Posterior cingulate gyrus (tissue), 11 donors: ENCODE measurements around the gene MYO5B.

Experiments used
- DNase-seq, 10 donors: peaks; one replicate each; pipeline versions ENCODE4 v3.0.0 to v3.0.0-alpha.2; 2020 to 2021; ENCODE audit warnings: mixed read lengths in 3 of 10
- intact Hi-C: fragments of 100-400 bp; cut with DNase I; formaldehyde crosslinking; loops from one replicate; pipeline ENCODE4 v1.15.1; 2023

The MYO5B gene

GRCh38 chr18:50155406-50155805 is 39.5 kb downstream of the MYO5B start:
- DNase-seq: no peak
- intact Hi-C loops: no loop called here

GRCh38 chr18:50154420-50154819 is 40.5 kb downstream of the MYO5B start:
- intact Hi-C loops: no loop called here
- no peak for DNase-seq

GRCh38 chr18:50152900-50153299 is 42.0 kb downstream of the MYO5B start:
- DNase-seq: no peak
- intact Hi-C loops: no loop called here

- no peak for DNase-seq
- intact Hi-C loops: no loop called here
These were observed 43.0 kb downstream of the MYO5B start for GRCh38 chr18:50151926-50152325.

GRCh38 chr18:50144540-50144939 is 50.4 kb downstream of the MYO5B start:
- intact Hi-C loops: no loop called here
- DNase-seq: no peak

- intact Hi-C loops: no loop called here
- no peak for DNase-seq
These were observed 51.1 kb downstream of the MYO5B start for GRCh38 chr18:50143886-50144285.

- DNase-seq: no peak
- intact Hi-C loops: no loop called here
These were observed 51.7 kb downstream of the MYO5B start for GRCh38 chr18:50143294-50143693.

- intact Hi-C loops: no loop called here
- no peak for DNase-seq
These were observed 52.4 kb downstream of the MYO5B start for GRCh38 chr18:50142441-50143120.

GRCh38 chr18:50138181-50139064 is 56.5 kb downstream of the MYO5B start:
- DNase-seq: no peak
- intact Hi-C loops: no loop called here

GRCh38 chr18:50135903-50136302 is 59.0 kb downstream of the MYO5B start:
- intact Hi-C loops: no loop called here
- no peak for DNase-seq

- no peak for DNase-seq
- intact Hi-C loops: no loop called here
These were observed 61.4 kb downstream of the MYO5B start for GRCh38 chr18:50133526-50133925.

- intact Hi-C loops: no loop called here
- DNase-seq: no peak
These were observed 63.4 kb downstream of the MYO5B start for GRCh38 chr18:50131591-50131990.

GRCh38 chr18:50128506-50129271 is 66.3 kb downstream of the MYO5B start:
- DNase-seq: no peak
- intact Hi-C loops: no loop called here

GRCh38 chr18:50127516-50128210 is 67.3 kb downstream of the MYO5B start:
- DNase-seq: no peak
- intact Hi-C loops: no loop called here

- no peak for DNase-seq
- intact Hi-C loops: no loop called here
These were observed 68.5 kb downstream of the MYO5B start for GRCh38 chr18:50126471-50126870.

- intact Hi-C loops: no loop called here
- no peak for DNase-seq
These were observed 69.5 kb downstream of the MYO5B start for GRCh38 chr18:50125456-50125855.

GRCh38 chr18:50119296-50119695 is 75.7 kb downstream of the MYO5B start:
- DNase-seq: no peak
- intact Hi-C loops: no loop called here

GRCh38 chr18:50117863-50118262 is 77.1 kb downstream of the MYO5B start:
- intact Hi-C loops: no loop called here
- no peak for DNase-seq

GRCh38 chr18:50115095-50115494 is 79.9 kb downstream of the MYO5B start:
- intact Hi-C loops: no loop called here
- DNase-seq: no peak

GRCh38 chr18:50114448-50114847 is 80.5 kb downstream of the MYO5B start:
- intact Hi-C loops: no loop called here
- no peak for DNase-seq

GRCh38 chr18:50113726-50114125 is 81.2 kb downstream of the MYO5B start:
- intact Hi-C loops: no loop called here

More at GRCh38 chr18:50113726-50114125, 81.2 kb downstream of the MYO5B start:
- no peak for DNase-seq
